ENCODE results near the gene LURAP1L. TPM values are rescaled to one million over a fixed set of nuclear protein-coding genes. Genes with fewer than 3 reads are reported as not detected.

The LURAP1L gene
- total and polyA plus RNA-seq, 7 experiments from 2014 or later, result not detected

DNA sequence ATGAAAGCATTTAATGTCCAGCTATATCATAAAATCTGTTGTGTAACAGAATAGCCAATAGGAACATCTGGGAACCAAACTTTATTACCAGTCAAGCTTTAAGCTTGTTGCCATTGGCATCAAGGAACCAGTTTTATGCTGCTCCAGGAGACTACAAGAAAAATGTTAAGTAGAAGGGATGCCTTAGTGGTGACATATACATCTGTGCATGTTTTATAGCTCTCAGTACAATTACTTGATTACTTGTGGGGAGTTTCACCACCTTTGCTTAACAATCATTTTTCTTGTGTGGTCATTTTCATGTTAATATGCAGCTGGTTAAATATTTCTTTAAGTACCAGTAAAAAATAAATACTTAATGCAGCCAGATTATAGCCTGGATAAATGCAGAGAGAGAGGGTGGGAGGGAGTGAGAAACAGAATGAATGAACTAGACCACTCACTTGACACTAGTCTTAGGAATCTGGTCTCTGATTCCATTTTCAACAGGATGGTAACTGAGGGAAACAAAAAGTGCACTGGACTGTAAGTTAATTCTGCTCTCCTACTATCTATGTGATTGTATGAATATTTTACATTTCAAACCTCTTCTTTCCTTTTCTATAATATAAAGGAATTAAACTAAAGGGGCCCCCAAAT is 35.7 kb upstream of the LURAP1L start:
- ChIA-PET CTCF (no interaction called here), POLR2A (no interaction called here)
- Mint-ChIP-seq H3K4me1 (no peaks in the 10 kb centered on the region), H3K36me3 (no peaks in the 10 kb centered on the region), H3K9me3 (peaks cover 3 to 30% (median 14%) of the 10 kb centered on the region in 11 donors), H3K27me3 (no peaks in the 10 kb centered on the region), H3K27ac (no peak overlapping the region), H3K4me3 (no peak overlapping the region)
- no peaks in the 10 kb centered on the region for H3K9me3 ChIP-seq (ENCODE audit: control insufficient read depth in 2 of 3, low read length in 3 of 3)
- no peak overlapping the region for H3K27ac ChIP-seq (ENCODE audit: low read depth, low read length)
- no peaks in the 10 kb centered on the region for H3K36me3 ChIP-seq (ENCODE audit: control insufficient read depth in 2 of 3, insufficient read depth in 3 of 3, low read length in 3 of 3)
- no peaks in the 10 kb centered on the region for H3K4me1 ChIP-seq (ENCODE audit: control insufficient read depth in 2 of 2, insufficient read depth in 2 of 2, low read length in 2 of 2)
- H3K4me3 ChIP-seq (ENCODE audit: low read length), result no peak overlapping the region
- intact Hi-C loops (cut with micrococcal nuclease), result no loop called here
- no peaks in the 10 kb centered on the region for H3K27me3 ChIP-seq (ENCODE audit: control insufficient read depth in 2 of 2, insufficient read depth in 2 of 2, low read length in 2 of 2)
- no peak for ATAC-seq
- DNase-seq, result no peak

DNA sequence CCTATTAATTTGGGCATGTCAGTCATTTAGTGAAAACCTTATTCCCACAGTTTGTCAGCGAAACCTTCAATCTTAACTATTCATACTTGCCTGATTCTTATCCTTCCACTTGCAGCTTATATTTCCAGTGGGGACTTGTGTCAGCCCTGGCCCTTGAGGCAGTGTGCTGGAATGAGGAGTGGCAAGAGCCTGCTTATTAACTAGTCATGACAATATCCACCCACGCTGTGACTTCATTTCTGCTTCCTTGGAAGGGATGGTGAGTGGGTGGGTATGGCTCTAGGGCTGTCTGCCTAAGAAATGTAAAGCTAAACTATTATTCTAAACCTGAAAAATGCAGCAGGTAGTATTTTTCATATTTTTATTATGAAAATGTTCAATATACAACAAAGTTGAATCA is 34.0 kb upstream of the LURAP1L start:
- ATAC-seq (no peak), DNase-seq (no peak)
- H3K4me3 Mint-ChIP-seq, result no peak overlapping the region
- no peak overlapping the region for H3K27ac ChIP-seq (ENCODE audit: low read depth, low read length)
- ChIA-PET POLR2A (no interaction called here), CTCF (no interaction called here)
- no peaks in the 10 kb centered on the region for H3K4me1 Mint-ChIP-seq
- no peaks in the 10 kb centered on the region for H3K36me3 Mint-ChIP-seq
- H3K9me3 ChIP-seq (ENCODE audit: control insufficient read depth in 2 of 3, low read length in 3 of 3), result no peaks in the 10 kb centered on the region
- no peaks in the 10 kb centered on the region for H3K4me1 ChIP-seq (ENCODE audit: control insufficient read depth in 2 of 2, insufficient read depth in 2 of 2, low read length in 2 of 2)
- peaks cover 3 to 25% (median 10%) of the 10 kb centered on the region in 11 donors for H3K9me3 Mint-ChIP-seq
- no peak overlapping the region for H3K4me3 ChIP-seq (ENCODE audit: low read length)
- intact Hi-C loops (cut with micrococcal nuclease), result no loop called here
- H3K36me3 ChIP-seq (ENCODE audit: control insufficient read depth in 2 of 3, insufficient read depth in 3 of 3, low read length in 3 of 3), result no peaks in the 10 kb centered on the region
- H3K27me3 Mint-ChIP-seq, result no peaks in the 10 kb centered on the region
- no peak overlapping the region for H3K27ac Mint-ChIP-seq
- no peaks in the 10 kb centered on the region for H3K27me3 ChIP-seq (ENCODE audit: control insufficient read depth in 2 of 2, insufficient read depth in 2 of 2, low read length in 2 of 2)

GRCh38 chr9:12748016-12748415 is 26.8 kb upstream of the LURAP1L start:
- ATAC-seq (no peak), DNase-seq (no peak)
- POLR2A ChIA-PET, result no interaction called here
- no peaks in the 10 kb centered on the region for H3K36me3 ChIP-seq (ENCODE audit: control insufficient read depth in 2 of 3, insufficient read depth in 3 of 3, low read length in 3 of 3)
- H3K4me1 Mint-ChIP-seq, result no peaks in the 10 kb centered on the region
- no peaks in the 10 kb centered on the region for H3K4me1 ChIP-seq (ENCODE audit: control insufficient read depth in 2 of 2, insufficient read depth in 2 of 2, low read length in 2 of 2)
- no peaks in the 10 kb centered on the region for H3K27me3 ChIP-seq (ENCODE audit: control insufficient read depth in 2 of 2, insufficient read depth in 2 of 2, low read length in 2 of 2)
- H3K4me3 Mint-ChIP-seq, result no peak overlapping the region
- no peaks in the 10 kb centered on the region for H3K9me3 ChIP-seq (ENCODE audit: control insufficient read depth in 2 of 3, low read length in 3 of 3)
- intact Hi-C loops (cut with micrococcal nuclease), result no loop called here
- H3K27ac Mint-ChIP-seq, result no peak overlapping the region
- H3K4me3 ChIP-seq (ENCODE audit: low read length), result no peak overlapping the region
- H3K27ac ChIP-seq (ENCODE audit: low read depth, low read length), result no peak overlapping the region
- H3K9me3 Mint-ChIP-seq, result peaks cover 5 to 37% (median 13%) of the 10 kb centered on the region in 11 donors
- H3K36me3 Mint-ChIP-seq, result no peaks in the 10 kb centered on the region
- CTCF ChIA-PET, result no interaction called here
- no peaks in the 10 kb centered on the region for H3K27me3 Mint-ChIP-seq

GRCh38 chr9:12748954-12749353 is 25.9 kb upstream of the LURAP1L start:
- no peaks in the 10 kb centered on the region for H3K9me3 ChIP-seq (ENCODE audit: control insufficient read depth in 2 of 3, low read length in 3 of 3)
- Mint-ChIP-seq H3K4me3 (no peak overlapping the region), H3K27ac (no peak overlapping the region), H3K4me1 (no peaks in the 10 kb centered on the region), H3K27me3 (no peaks in the 10 kb centered on the region), H3K9me3 (peaks cover 5 to 31% (median 11%) of the 10 kb centered on the region in 11 donors), H3K36me3 (no peaks in the 10 kb centered on the region)
- no peaks in the 10 kb centered on the region for H3K36me3 ChIP-seq (ENCODE audit: control insufficient read depth in 2 of 3, insufficient read depth in 3 of 3, low read length in 3 of 3)
- CTCF ChIA-PET, result no interaction called here
- DNase-seq (no peak), ATAC-seq (no peak)
- POLR2A ChIA-PET, result no interaction called here
- H3K27ac ChIP-seq (ENCODE audit: low read depth, low read length), result no peak overlapping the region
- no peaks in the 10 kb centered on the region for H3K4me1 ChIP-seq (ENCODE audit: control insufficient read depth in 2 of 2, insufficient read depth in 2 of 2, low read length in 2 of 2)
- H3K27me3 ChIP-seq (ENCODE audit: control insufficient read depth in 2 of 2, insufficient read depth in 2 of 2, low read length in 2 of 2), result no peaks in the 10 kb centered on the region
- no peak overlapping the region for H3K4me3 ChIP-seq (ENCODE audit: low read length)
- intact Hi-C loops (cut with micrococcal nuclease), result no loop called here

DNA sequence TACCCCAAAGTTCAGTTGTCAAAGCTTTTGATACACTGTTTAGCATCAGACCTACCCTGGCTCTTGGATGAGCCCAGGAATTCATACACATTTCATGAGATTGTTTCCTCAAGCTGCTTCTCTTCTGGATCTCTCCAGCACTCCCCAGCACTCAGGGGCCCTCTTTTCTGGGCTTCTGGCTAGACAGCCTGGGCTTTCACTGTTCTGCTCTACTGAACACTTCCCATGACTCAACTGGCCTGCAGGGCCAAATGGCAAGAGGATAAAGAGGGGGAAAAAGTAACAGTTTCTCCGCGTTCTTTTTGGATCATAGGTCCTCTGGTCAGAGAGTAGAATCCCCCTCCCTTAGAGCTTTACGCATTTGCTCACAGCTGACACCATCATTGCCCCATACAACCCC is 20.9 kb upstream of the LURAP1L start:
- Histone ChIP-seq H3K36me3 (ENCODE audit: control insufficient read depth in 2 of 3, insufficient read depth in 3 of 3, low read length in 3 of 3) (no peaks in the 10 kb centered on the region), H3K4me1 (ENCODE audit: control insufficient read depth in 2 of 2, insufficient read depth in 2 of 2, low read length in 2 of 2) (no peaks in the 10 kb centered on the region), H3K27me3 (ENCODE audit: control insufficient read depth in 2 of 2, insufficient read depth in 2 of 2, low read length in 2 of 2) (no peaks in the 10 kb centered on the region), H3K9me3 (ENCODE audit: control insufficient read depth in 2 of 3, low read length in 3 of 3) (no peaks in the 10 kb centered on the region), H3K4me3 (ENCODE audit: low read length) (no peak overlapping the region), H3K27ac (ENCODE audit: low read depth, low read length) (no peak overlapping the region)
- ChIA-PET CTCF (no interaction called here), POLR2A (no interaction called here)
- Mint-ChIP-seq H3K4me3 (no peak overlapping the region), H3K27me3 (no peaks in the 10 kb centered on the region), H3K4me1 (no peaks in the 10 kb centered on the region), H3K27ac (no peak overlapping the region), H3K9me3 (peaks cover 0 to 15% (median 1%) of the 10 kb centered on the region in 11 donors), H3K36me3 (no peaks in the 10 kb centered on the region)
- intact Hi-C loops (cut with micrococcal nuclease), result no loop called here
- no peak for ATAC-seq
- no peak for DNase-seq

DNA sequence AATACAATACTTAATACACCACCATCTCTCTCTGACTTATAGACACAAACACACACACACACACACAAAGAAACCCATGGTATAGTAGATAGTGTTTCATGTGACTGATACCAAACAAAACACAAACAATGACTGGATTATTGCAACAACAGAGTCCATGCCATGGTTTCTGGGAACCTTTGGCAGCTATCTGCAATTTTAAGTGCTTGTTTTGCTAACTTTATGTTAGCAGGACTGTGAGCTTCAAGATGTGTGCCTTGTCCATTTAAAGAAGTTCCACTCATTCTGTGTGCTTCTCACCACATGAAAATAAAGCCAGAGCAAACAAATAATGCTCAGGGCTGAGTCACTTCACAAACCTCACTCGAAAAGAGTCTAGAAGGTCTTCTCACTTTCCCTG is 15.1 kb upstream of the LURAP1L start:
- Histone ChIP-seq H3K4me3 (ENCODE audit: low read length) (no peak overlapping the region), H3K36me3 (ENCODE audit: control insufficient read depth in 2 of 3, insufficient read depth in 3 of 3, low read length in 3 of 3) (no peaks in the 10 kb centered on the region), H3K27me3 (ENCODE audit: control insufficient read depth in 2 of 2, insufficient read depth in 2 of 2, low read length in 2 of 2) (no peaks in the 10 kb centered on the region), H3K4me1 (ENCODE audit: control insufficient read depth in 2 of 2, insufficient read depth in 2 of 2, low read length in 2 of 2) (no peaks in the 10 kb centered on the region), H3K9me3 (ENCODE audit: control insufficient read depth in 2 of 3, low read length in 3 of 3) (no peaks in the 10 kb centered on the region), H3K27ac (ENCODE audit: low read depth, low read length) (no peak overlapping the region)
- Mint-ChIP-seq H3K27ac (no peak overlapping the region), H3K9me3 (peaks cover 0 to 21% (median 5%) of the 10 kb centered on the region in 11 donors), H3K27me3 (no peaks in the 10 kb centered on the region), H3K4me3 (no peak overlapping the region), H3K4me1 (no peaks in the 10 kb centered on the region), H3K36me3 (no peaks in the 10 kb centered on the region)
- intact Hi-C loops (cut with micrococcal nuclease), result no loop called here
- ATAC-seq (no peak), DNase-seq (no peak)
- ChIA-PET CTCF (no interaction called here), POLR2A (no interaction called here)

GRCh38 chr9:12760758-12761157 is 14.1 kb upstream of the LURAP1L start:
- Mint-ChIP-seq H3K9me3 (peaks cover 0 to 28% (median 6%) of the 10 kb centered on the region in 11 donors), H3K36me3 (no peaks in the 10 kb centered on the region), H3K27ac (no peak overlapping the region), H3K27me3 (no peaks in the 10 kb centered on the region), H3K4me1 (no peaks in the 10 kb centered on the region), H3K4me3 (no peak overlapping the region)
- ATAC-seq (no peak), DNase-seq (no peak)
- Histone ChIP-seq H3K9me3 (ENCODE audit: control insufficient read depth in 2 of 3, low read length in 3 of 3) (no peaks in the 10 kb centered on the region), H3K27me3 (ENCODE audit: control insufficient read depth in 2 of 2, insufficient read depth in 2 of 2, low read length in 2 of 2) (no peaks in the 10 kb centered on the region), H3K4me1 (ENCODE audit: control insufficient read depth in 2 of 2, insufficient read depth in 2 of 2, low read length in 2 of 2) (no peaks in the 10 kb centered on the region), H3K27ac (ENCODE audit: low read depth, low read length) (no peak overlapping the region), H3K4me3 (ENCODE audit: low read length) (no peak overlapping the region), H3K36me3 (ENCODE audit: control insufficient read depth in 2 of 3, insufficient read depth in 3 of 3, low read length in 3 of 3) (no peaks in the 10 kb centered on the region)
- CTCF ChIA-PET, result no interaction called here
- intact Hi-C loops (cut with micrococcal nuclease), result no loop called here
- POLR2A ChIA-PET, result no interaction called here

Data from naive thymus-derived CD4-positive, alpha-beta T cell (primary cell).